Cerebellar nuclear complex (tissue), 1 donor: ENCODE measurements around the gene TP63.

Experiments used
- DNase-seq, 2 experiments: peaks; one replicate each; lab custom pipeline; 2025; lab: John Stamatoyannopoulos, UW

TP63 gene

DNA sequence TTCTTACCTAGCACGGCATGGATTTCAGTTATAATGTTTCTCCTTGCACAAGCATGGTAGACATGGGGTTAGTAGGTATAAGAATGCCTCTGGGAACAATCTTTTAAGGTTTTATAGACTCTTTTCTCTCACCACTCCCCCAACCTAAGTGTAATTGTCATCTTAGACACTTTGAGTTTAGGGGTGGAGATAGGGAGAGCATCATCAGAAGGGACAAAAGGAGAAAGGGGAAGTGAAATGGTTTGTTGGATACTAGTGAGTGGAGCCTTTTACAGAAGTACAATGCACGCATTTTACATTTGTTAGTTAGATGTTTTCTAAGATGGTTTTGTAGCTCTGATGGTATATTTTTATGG lies 189.2 kb downstream of the TP63 start:
- no peak for DNase-seq

DNA sequence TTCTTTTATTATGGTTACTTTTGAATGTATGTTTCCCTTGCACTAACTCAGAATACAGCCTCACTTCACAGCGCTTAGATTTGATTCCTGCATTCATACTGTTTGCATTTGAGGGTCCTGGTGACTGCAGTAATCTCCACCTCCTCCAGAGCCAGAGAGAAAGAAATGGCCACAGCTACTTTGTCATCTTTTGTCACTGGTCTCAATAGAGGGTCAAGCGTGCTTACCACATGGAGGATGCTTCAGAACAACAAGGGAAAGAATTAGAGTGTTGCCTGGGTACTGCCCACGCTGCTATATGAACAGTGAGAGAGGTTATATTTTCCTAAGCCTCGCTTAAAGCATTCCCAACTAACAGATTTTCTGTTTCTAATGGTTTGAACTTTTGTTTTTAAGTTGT lies 190.1 kb downstream of the TP63 start:
- DNase-seq: no peak

DNA sequence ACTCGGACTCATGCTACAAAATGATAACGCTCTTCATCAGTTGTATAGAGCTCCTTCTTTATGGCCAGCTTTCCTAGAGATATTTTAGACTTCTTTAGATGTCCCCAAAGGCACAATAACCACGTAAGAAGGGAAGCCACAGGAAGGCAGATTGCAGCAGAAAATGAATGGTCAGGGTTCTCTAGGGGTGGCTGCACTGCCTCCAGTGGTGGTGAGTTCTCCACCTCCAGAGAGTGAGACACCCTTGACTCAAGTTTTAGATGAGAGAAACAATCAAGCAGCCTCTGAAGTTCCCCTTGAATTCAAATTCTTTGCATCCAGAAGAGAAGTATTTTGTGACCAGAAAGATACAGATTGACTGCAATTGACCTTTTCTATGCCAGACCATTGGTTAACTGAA lies 191.5 kb downstream of the TP63 start:
- DNase-seq: no peak

DNA sequence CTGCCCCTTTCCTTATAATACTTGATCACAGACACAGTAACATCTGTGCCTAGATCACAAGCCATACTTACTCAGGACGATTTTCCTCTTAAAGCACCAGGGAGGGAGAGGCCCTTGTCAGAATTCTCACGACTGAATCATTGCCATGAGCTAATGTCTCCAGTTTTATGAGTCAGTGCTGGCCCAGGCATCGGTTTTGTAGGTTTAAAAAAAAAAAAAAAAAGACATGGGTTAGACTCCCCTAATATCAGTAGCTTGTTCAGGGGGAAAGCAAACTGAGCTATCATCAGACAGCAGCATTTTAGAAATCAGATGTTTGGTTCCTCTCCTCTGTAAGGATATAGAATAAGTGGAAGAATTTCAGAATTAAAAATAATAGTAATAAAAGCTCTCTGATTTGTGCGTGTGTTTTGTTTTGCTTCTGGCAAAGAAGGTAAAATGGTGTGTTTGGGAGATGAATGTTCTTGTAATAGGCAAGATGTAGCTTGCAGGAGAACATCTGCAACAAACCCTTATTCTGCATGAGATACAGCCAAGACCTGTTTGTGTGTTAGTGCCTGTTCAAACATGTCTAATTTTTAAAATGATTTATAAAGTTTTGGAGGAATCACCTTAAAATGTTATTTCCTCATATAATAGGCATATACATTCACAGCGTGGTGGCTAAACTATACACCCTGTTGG lies 193.6 kb downstream of the TP63 start:
- DNase-seq: no peak

DNA sequence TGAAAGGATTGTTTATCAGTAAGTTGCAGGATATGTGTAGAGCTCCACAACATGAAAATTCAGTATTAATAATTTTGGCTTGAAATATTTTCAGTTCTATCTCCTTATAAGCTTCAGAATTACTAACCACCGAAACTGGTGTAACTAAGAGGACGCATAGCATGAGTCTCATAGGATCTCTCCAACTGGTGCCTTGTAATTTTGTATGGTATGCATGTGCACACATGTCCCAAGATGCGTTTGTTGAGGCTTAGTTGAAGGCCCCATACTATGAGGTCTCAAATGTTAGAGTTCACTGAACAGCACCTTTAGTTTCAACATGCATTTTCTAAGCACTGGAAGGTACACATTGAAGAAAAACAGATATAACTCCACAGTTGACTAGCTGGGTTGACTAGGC lies 195.4 kb downstream of the TP63 start:
- no peak for DNase-seq

DNA sequence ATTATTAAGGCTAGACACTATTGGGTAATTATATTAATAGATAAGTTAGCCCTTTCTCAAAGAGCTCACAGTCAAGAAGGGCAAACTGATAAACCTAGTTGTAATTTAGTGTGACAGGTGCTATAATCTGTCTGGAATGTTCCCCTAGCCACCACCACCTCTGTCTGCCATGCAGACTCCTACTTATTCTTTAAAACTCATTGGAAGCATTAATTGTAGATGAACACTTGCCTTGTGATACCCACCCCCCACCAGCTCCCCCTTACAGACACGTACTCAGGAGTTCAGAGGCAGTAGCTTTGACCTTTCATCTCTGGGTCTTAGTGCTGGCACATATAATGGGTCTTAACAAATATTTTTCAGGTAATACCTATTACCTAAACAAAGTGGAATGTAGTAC lies 195.9 kb downstream of the TP63 start:
- DNase-seq: no peak

DNA sequence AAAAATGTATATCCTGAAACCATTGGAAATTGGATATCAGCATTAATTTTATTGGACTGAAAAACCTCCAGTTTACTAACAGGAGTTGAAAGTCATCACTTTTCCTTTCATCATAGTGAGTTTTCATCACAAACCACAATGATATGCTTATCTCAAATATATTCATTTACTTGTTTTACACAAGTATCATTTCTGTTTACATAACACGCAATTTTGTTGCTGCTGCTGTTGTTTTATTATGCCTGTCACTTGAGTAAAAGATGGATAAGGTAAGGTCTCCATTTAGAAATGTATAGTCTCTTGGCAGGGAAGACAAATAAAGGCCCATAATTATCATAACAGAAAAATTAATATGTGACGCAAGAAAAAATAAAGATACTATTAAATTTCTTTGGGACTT lies 199.2 kb downstream of the TP63 start:
- DNase-seq: no peak

DNA sequence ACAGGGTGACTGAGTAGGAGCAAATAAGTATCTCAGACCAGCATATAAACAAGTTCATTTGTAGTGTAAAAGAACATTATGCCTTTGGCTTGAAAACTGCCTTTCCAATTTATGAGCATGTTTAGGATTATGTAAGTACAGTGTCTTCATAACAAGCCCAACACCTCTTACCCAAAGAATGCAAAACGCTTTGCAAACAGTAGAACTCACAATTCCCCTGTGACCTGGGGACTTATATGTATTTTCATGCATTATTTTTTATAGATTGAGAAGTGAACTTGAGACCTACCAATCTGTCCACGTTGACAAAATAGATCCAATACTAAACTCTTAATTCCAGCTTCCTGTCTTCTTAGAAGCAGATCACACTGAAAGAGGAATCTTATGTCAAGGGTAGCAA lies 202.1 kb downstream of the TP63 start:
- DNase-seq: no peak

DNA sequence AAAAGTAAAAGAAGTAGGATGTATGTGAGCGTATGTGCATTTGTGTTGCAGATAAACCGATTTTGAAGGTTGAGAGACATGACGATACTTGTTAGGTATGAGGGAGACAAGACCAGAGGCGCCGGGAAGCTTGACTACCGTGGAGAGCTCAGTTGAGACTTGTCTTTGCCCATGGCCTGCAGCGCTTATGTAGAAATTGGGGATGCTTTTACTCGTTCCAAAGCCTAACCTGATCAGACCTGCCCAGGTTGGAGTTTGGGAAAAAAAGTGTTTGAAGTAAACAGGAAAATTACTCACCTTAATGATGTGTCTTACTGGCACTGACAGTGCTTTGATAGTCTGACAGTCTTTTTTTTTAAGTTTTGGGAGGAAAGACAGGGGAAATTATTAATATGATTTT lies 202.8 kb downstream of the TP63 start:
- no peak for DNase-seq

DNA sequence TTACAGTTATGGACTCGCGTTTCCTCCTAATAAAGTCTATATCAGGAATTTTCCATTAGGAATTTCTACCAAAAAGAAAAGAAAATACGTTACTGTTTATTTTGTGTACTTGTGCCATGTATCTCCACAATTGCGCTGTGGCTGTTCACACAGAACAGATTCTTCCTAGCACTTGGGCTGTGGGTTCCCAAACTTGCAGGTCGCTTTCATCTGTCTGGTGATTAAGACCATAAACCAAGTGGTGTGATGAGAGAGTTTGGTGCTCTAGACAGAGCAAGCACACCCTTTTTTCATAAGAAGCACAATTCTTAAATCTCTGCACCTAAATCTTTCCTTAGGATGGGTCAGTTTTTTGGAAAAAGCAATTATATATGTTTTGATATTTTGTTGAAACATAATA lies 203.3 kb downstream of the TP63 start:
- DNase-seq: no peak

DNA sequence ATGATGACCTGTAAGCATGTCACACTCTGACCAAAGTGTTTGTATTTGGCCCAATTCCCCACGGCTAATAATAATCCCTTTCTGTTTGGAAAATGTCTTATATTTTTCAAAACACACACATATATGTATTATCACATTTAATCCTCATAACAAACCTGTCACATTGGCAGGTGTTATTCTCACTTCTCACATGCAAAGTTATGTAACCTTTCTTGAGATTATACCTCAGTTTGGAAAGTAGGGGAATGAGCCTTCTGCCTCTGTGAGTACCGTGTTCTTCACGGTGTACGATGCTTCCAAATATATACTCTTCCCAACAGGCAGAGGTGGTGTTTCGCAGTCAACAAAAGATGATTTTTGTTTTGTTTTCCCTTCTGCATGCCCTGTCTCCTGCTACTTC lies 205.6 kb downstream of the TP63 start:
- no peak for DNase-seq

DNA sequence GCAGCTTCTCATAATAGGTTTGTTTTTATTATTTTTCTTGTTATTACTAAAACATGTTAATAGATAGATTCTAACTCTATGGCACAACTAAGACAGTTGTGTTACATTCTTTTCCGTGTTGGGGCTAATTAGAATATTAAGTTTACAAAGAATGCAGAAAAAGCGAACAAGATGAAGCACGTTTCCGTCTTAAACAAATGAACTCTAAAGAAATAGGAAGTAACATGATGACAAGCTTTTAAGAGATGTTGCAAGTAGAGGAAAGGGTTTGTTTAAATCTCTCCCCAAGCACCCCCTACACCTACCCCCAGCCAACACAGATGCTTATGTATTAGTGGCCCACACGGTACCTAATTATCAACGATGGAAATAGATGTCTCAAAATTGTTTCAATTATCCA lies 207.1 kb downstream of the TP63 start:
- DNase-seq: no peak

DNA sequence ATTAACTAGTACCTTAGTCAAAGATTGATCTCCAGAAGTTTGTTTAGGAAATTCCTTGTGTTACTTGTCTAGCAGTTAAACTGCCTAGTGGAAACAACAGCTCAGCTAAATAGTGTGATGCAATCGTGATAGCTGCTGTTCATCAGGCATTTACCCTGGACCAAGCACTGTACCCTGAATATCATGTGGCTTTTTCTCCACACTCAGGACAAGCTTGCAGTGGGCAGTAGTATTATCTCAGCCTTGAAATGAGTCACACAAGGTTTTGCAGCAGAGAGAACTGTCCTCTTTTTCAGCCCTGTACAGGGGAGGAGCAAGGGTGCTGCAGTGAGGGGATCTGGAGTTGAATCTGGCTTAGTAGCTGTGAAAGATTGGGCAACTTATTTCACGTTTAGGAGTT lies 208.4 kb downstream of the TP63 start:
- DNase-seq: no peak

DNA sequence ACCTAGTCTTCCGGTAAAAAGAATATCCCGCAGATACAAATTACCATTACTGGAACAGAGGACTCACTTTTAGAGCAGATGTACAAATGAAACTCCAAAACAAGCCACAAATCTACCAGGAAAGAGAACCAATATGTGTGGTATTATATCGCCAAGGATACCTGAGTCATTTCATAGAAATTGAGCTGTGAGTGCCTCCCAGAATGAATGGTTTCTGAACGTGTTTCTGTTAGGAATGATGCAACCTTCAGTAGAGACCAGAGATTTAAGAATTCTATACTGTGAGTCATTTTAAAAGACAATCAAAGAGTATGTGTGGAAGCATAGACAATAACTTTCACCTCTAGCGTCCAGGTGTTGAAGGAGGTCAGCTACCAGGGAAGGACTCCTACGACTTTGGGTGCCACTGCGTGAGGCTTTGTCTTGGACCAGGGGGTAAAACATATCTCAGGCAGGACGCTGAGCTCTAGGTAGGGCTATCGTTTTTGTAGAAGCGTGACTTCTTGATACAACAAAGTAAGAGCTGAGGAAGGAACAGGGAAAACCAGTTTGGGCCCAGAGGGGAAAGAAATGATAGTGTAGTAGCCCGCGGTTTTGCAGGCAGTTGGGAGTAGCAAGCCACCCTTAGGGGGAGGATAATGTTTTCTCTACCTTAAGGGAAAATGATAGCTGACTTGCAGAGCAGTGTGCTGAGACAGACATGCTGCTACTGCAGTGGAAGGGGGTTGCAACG lies 210.4 kb downstream of the TP63 start:
- DNase-seq: no peak

DNA sequence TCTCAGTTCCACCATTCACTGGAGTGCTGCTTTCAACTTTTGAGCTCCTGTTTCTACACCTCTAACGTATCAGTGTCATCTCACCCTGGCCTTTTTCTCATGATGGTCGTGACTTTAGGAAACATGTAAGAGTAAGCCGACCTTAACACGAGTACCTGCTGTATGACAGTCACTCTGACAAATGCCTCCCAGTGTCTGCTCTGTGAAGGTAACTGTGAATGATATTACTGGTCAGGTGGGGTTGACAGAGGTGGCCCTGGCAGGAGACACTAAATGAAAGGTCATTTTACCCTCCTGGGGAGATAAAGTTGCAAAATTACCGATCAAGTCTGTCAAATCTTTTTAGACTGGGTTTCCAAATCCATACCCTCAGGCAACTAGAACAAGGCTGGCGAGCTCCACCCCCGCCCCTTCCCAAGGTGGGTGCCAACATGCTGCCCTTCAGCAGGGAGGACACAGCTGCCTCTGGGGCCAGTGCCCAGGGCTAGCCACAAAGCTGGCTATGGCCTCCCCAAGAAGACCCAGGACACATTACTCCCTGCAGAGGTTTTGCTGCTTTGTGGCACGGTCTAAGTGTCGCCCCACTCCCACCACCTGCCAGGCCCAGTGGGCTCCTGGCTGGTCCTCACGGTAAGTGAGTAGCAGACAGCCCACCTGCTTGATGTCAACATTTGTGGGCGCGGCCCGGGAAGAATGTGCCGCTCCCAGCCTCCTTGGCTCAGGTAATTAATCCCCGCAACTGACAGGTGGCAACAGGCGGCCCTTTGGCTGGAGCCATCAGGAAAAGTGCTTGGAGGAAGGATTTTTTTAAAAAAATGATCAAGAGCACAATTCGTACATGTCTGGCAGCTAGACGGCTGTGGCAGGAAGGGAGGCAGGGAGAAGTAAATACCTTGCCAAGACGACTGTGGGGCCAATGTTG lies 211.8 kb downstream of the TP63 start:
- no peak for DNase-seq

DNA sequence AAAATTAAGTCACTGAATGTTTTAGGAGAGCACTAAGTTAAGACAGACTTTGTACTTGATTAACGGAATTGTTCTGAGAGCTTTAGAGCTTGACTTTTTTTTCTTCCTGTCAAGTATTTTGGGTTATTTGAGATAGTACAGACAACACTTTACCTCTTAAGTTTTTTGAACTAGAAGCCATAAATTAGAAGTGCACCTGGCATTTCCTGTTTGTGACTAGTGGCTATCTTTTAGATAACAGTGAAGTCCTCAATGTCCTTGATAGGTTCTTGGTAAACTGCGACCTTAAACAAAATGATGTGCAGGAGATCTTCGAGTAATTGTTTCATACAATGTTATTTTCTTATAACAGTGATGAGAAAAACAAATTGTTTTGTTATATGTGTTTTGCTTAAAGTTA lies 213.9 kb downstream of the TP63 start:
- no peak for DNase-seq

DNA sequence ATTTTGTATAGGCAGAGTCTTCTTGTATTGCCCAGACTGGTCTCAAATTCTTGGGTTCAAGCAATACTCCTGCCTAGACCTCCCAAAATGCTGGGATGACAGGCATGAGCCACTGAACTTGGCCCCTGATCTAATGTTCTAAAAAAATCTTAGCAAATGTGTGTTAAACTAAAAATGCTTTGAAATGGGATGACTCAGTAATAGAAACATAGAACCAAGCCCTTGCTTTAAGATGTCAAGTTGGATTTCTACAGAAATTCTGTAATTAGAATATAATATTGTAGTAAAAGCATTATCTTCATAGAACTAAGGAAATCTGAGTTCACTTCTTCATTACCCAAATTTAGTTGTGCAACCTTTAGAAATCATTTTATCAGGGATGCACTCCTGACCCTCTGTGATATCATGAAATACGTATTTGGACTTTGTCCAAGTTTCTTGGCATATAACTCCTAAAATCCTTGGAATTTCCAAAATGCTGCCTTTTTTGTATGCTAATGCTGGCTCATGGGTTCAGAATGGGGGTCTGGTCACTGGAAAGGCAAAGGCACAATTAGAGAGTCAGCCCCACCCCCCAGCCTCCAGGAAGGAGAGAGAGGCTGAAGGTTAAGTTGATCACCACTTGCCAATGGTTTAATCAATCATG lies 217.3 kb downstream of the TP63 start:
- DNase-seq: no peak

DNA sequence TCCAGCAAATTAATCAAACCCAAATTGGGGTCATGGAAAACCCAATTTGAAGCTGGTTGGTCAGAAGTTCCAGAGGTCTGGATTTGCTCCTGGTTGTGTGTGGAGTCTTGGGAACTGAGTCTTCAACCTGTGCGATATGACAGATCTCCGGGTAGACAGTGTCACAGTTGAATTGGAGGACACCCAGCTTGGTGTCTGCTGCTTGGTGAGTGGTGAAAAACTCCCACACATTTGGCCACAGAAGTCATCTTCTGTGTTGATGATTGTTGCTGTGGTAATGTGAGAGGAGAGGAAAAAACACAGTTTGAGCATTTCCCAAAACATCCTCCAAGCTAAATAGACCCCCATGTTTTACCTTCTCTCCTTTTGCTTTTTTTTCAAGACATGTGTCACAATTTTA lies 218.1 kb downstream of the TP63 start:
- no peak for DNase-seq

DNA sequence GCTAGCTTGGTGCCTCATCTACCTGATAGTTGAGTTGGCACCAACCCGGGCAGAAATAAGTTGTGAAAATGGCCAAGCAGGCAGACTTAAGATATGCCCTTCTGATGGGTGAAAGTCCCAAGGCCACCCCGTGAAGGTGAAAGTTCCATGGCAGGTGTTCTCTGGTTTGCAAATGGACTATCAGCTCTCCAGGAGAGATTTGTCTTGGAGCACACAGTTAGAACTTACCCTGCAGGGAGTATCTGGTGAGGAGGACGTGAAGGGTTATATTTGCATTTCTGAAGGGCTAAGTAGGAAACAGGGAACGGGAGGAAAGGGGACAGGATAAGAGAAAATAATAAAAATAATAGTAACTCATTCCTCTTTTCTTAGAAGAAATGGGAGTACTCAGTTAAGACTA lies 220.5 kb downstream of the TP63 start:
- no peak for DNase-seq

DNA sequence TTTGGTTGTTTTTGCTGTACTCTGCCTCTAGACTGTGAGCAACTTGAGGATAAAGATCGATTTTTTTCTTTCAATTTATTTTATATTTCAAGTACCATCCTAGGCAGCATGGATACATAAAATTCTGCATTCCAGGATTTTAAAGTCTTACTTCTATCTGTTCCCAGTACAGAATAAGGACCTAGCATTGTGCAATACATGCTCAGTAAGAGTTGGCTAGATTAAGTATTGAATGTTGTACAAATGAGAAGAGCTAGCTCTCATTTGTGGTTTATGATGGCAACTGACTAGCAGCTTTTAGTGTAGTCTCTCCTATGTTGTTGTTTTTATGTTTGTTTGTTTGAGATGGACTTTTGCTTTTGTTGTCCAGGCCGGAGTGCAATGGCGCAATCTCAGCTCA lies 222.7 kb downstream of the TP63 start:
- DNase-seq: no peak

DNA sequence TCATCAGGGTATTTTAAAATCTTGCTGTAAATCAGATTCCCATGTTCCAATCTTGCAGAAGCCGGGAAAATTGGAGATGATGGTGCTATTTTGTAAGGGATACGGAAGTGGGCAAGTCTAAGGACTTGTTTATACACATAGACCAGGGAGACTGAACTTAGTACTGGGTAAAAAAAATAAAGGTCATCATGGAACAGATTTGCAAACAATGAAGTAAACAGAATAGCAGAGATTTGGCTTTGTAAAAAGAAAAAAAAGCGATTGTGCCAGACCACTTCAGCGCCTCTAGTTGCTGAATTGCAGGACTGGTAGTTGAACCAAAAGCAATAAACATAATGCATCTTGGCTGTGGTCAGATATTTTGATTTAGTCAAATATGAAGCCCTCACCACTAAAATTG lies 229.1 kb downstream of the TP63 start:
- no peak for DNase-seq

DNA sequence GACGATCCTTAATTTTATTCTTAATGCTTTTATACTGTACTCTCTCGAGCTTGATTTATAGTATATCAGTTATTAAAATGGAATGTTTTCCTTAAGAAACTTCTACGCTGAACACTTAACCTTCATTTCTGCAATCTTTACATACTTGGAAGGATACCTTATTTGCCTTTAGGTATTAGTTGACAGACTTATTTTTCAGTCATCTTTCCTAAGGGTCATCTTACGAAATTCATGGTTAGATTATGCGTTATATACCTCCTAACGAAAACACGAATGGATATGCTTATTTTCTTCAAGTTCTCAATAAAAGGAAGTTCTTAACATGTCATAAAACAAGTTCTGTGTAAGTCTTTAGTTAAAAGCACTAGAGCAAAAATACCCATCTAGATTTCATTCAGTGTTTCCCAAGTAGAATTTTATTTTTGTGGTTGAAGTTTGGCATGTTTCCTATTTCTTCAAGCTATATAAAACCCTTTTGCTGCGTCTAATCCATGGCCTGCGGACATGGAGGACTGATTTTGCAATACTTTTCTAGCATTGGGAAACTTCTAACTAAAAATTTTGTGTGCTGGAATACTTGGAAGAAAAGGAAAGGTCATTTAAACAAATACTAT lies 231.3 kb downstream of the TP63 start:
- no peak for DNase-seq
